ENCODE data around the gene CRIP3. TPM values are rescaled to one million over a fixed set of nuclear protein-coding genes. Genes with fewer than 3 reads are reported as not detected.

CRIP3 gene
- total RNA-seq, 4 donors from 2014 or later = 2.2 to 3.4 (median 2.6) TPM; not detected in 1

GRCh38 chr6:43339168-43339567, 30.5 kb upstream of the CRIP3 start:
- 94% methylated on average over 4 of the region's 4 CpGs for WGBS
- TF ChIP-seq POLR2A (IDR thresholded peaks at IDR 0.05) = no peak
- no peak for TF ChIP-seq CTCF (IDR thresholded peaks at IDR 0.05)
- no peak for TF ChIP-seq EP300 (IDR thresholded peaks at IDR 0.05)
- TF ChIP-seq POLR2AphosphoS5 (IDR thresholded peaks at IDR 0.05) = no peak
- DNase-seq (ENCODE audit: low spot score in 2 of 2) = no peak
- Histone ChIP-seq H3K36me3 (peaks cover 66% of the 10 kb centered on the region), H3K27ac (no peak overlapping the region), H3K9me3 (no peaks in the 10 kb centered on the region), H3K4me3 (no peak overlapping the region), H3K27me3 (no peaks in the 10 kb centered on the region), H3K4me1 (no peaks in the 10 kb centered on the region)

GRCh38 chr6:43338243-43338642, 29.6 kb upstream of the CRIP3 start:
- Histone ChIP-seq H3K27ac (no peak overlapping the region), H3K36me3 (peaks cover 63% of the 10 kb centered on the region), H3K27me3 (no peaks in the 10 kb centered on the region), H3K9me3 (no peaks in the 10 kb centered on the region), H3K4me1 (no peaks in the 10 kb centered on the region), H3K4me3 (no peak overlapping the region)
- TF ChIP-seq POLR2AphosphoS5 (IDR thresholded peaks at IDR 0.05) = no peak
- TF ChIP-seq EP300 (IDR thresholded peaks at IDR 0.05) = no peak
- TF ChIP-seq CTCF (IDR thresholded peaks at IDR 0.05) = no peak
- TF ChIP-seq POLR2A (IDR thresholded peaks at IDR 0.05) = no peak
- no peak for DNase-seq (ENCODE audit: low spot score in 2 of 2)

GRCh38 chr6:43336382-43336781, 27.8 kb upstream of the CRIP3 start:
- Histone ChIP-seq H3K27ac (no peak overlapping the region), H3K9me3 (no peaks in the 10 kb centered on the region), H3K36me3 (peaks cover 45% of the 10 kb centered on the region), H3K4me3 (no peak overlapping the region), H3K27me3 (no peaks in the 10 kb centered on the region), H3K4me1 (no peaks in the 10 kb centered on the region)
- 51% methylated on average over 3 of the region's 3 CpGs for WGBS
- no peak for DNase-seq (ENCODE audit: low spot score in 2 of 2)
- TF ChIP-seq CTCF (IDR thresholded peaks at IDR 0.05) (no peak), POLR2AphosphoS5 (IDR thresholded peaks at IDR 0.05) (no peak), POLR2A (IDR thresholded peaks at IDR 0.05) (no peak), EP300 (IDR thresholded peaks at IDR 0.05) (no peak)

- Histone ChIP-seq H3K4me3 (no peak overlapping the region), H3K27me3 (no peaks in the 10 kb centered on the region), H3K36me3 (peaks cover 36% of the 10 kb centered on the region), H3K9me3 (no peaks in the 10 kb centered on the region), H3K4me1 (no peaks in the 10 kb centered on the region), H3K27ac (no peak overlapping the region)
- DNase-seq (ENCODE audit: low spot score in 2 of 2) = no peak
- 89% methylated on average over 3 of the region's 3 CpGs for WGBS
- TF ChIP-seq POLR2AphosphoS5 (IDR thresholded peaks at IDR 0.05) (no peak), POLR2A (IDR thresholded peaks at IDR 0.05) (no peak), EP300 (IDR thresholded peaks at IDR 0.05) (no peak), CTCF (IDR thresholded peaks at IDR 0.05) (no peak)
These were observed 26.8 kb upstream of the CRIP3 start for GRCh38 chr6:43335469-43335868.

- no peaks in the 10 kb centered on the region for H3K9me3 ChIP-seq
- H3K27me3 ChIP-seq = no peaks in the 10 kb centered on the region
- H3K4me1 ChIP-seq = no peaks in the 10 kb centered on the region
- no peak for DNase-seq (ENCODE audit: low spot score in 2 of 2)
- WGBS = 45% methylated on average over 2 of the region's 2 CpGs
- TF ChIP-seq CTCF (IDR thresholded peaks at IDR 0.05) (peak; percentile 5 to 25), POLR2AphosphoS5 (IDR thresholded peaks at IDR 0.05) (no peak)
- no peak overlapping the region for H3K27ac ChIP-seq
- peaks cover 27% of the 10 kb centered on the region for H3K36me3 ChIP-seq
- no peak overlapping the region for H3K4me3 ChIP-seq
These were observed 26.0 kb upstream of the CRIP3 start for GRCh38 chr6:43334466-43335095.
